ENCODE results near the gene FAM171A2.

GRCh38 chr17:44383861-44384260, 20.2 kb upstream of the FAM171A2 start:
- no peak for TF ChIP-seq CTCF (IDR thresholded peaks at IDR 0.05; ENCODE audit: insufficient read depth, low read length)
- no peak for TF ChIP-seq POLR2AphosphoS5 (IDR thresholded peaks at IDR 0.05; ENCODE audit: low read depth)
